HG03558 (cell line): ENCODE measurements around the gene RNF14.

ENCODE experiments used
- ATAC-seq: cut with Tn5 transposase; IDR thresholded peaks from one replicate; pipeline ENCODE4 v1.9.1; 2021; ENCODE audit warnings: moderate number of reproducible peaks; ENCODE audit not compliant: unreplicated experiment; ENCODE audit errors: extremely low read depth

The RNF14 gene

GRCh38 chr5:141969783-141970771, 1.2 kb downstream of the RNF14 start:
- peak; percentile 37 for ATAC-seq

GRCh38 chr5:141973871-141974595, 5.1 kb downstream of the RNF14 start:
- ATAC-seq, result no peak

- no peak for ATAC-seq
Measured at GRCh38 chr5:141976176-141976575, 7.3 kb downstream of the RNF14 start.

- no peak for ATAC-seq
Measured at GRCh38 chr5:141978389-141978788, 9.5 kb downstream of the RNF14 start.

GRCh38 chr5:141982626-141983025, 13.7 kb downstream of the RNF14 start:
- no peak for ATAC-seq

GRCh38 chr5:141986072-141986471, 17.2 kb downstream of the RNF14 start:
- ATAC-seq, result no peak

- no peak for ATAC-seq
Measured at GRCh38 chr5:141989720-141990119, 20.8 kb downstream of the RNF14 start.

- ATAC-seq, result no peak
Measured at GRCh38 chr5:141992349-141992963, 23.6 kb downstream of the RNF14 start.

- no peak for ATAC-seq
Measured at GRCh38 chr5:141994511-141995136, 25.7 kb downstream of the RNF14 start.

- ATAC-seq, result no peak
Measured at GRCh38 chr5:141995656-141996055, 26.8 kb downstream of the RNF14 start.

GRCh38 chr5:141997358-141997960, 28.6 kb downstream of the RNF14 start:
- no peak for ATAC-seq

GRCh38 chr5:142000173-142000572, 31.3 kb downstream of the RNF14 start:
- ATAC-seq, result no peak

GRCh38 chr5:142000704-142001484, 32.0 kb downstream of the RNF14 start:
- no peak for ATAC-seq

- ATAC-seq, result no peak
Measured at GRCh38 chr5:142003266-142003800, 34.4 kb downstream of the RNF14 start.

GRCh38 chr5:142006363-142007236, 37.7 kb downstream of the RNF14 start:
- ATAC-seq, result no peak

- no peak for ATAC-seq
Measured at GRCh38 chr5:142007237-142007544, 38.3 kb downstream of the RNF14 start.

GRCh38 chr5:142008813-142009212, 39.9 kb downstream of the RNF14 start:
- ATAC-seq, result no peak

- ATAC-seq, result no peak
Measured at GRCh38 chr5:142009886-142010285, 41.0 kb downstream of the RNF14 start.
